Cardiac muscle cell (in vitro differentiated cells and primary cell): ENCODE results near the gene TEDC1. TPM values are rescaled to one million over a fixed set of nuclear protein-coding genes. Genes with fewer than 3 reads are reported as not detected.

Experiments
- DNase-seq, 2 donors: peaks; one replicate each; pipeline versions ENCODE4 v3.0.0 to v3.0.0-alpha.2; 2010 to 2017; ENCODE audit warnings: low read depth in 1 of 2, low spot score in 1 of 2
- H3K27ac ChIP-seq: fragments of 200-600 bp; sonication (generic); 2 replicates; pipeline ENCODE4 v1.5.1; 2016
- H3K27me3 ChIP-seq: fragments of 200-600 bp; sonication (generic); 2 replicates; pipeline ENCODE4 v1.6.0; 2016; ENCODE audit warnings: control low read depth
- H3K36me3 ChIP-seq: fragments of 200-600 bp; sonication (generic); 2 replicates; pipeline ENCODE4 v1.5.1; 2016; ENCODE audit warnings: control low read depth
- H3K4me1 ChIP-seq: fragments of 200-600 bp; sonication (generic); 2 replicates; pipeline ENCODE4 v1.8.1; 2017; ENCODE audit warnings: low read depth, mild to moderate bottlenecking, mixed run types
- H3K4me3 ChIP-seq: fragments of 200-600 bp; sonication (generic); 2 replicates; pipeline ENCODE4 v1.5.1; 2016; ENCODE audit warnings: mild to moderate bottlenecking
- H3K9me3 ChIP-seq: fragments of 200-600 bp; sonication (generic); 2 replicates; pipeline ENCODE4 v1.5.1; 2017; ENCODE audit warnings: low read depth, mild to moderate bottlenecking, control low read depth
- CTCF ChIP-seq: IDR thresholded peaks from 2 replicates; pipeline ENCODE4 v1.5.1; 2012; ENCODE audit warnings: low read depth, mild to moderate bottlenecking, low read length
- polyA plus RNA-seq: library from polyadenylated mRNA; unstranded; fragments of >200 nt; fragmentation: Nextera tagmentation; extraction: Ambion mirVana; gene quantifications from 2 replicates; pipeline ENCODE4 v1.2.1, GENCODE V29; 2016
- total RNA-seq: library from RNA; depleted of rRNA; stranded (reverse); fragments of >200 nt; gene quantifications from 2 replicates; pipeline ENCODE4 v1.2.3, GENCODE V29; 2016

Gene TEDC1
- total and polyA plus RNA-seq, 2 experiments from 2014 or later, result 27.4 to 33.0 TPM

- H3K9me3 ChIP-seq, result no peaks in the 10 kb centered on the region
- no peaks in the 10 kb centered on the region for H3K36me3 ChIP-seq
- peaks cover 47% of the 10 kb centered on the region for H3K4me1 ChIP-seq
- peak overlapping the region; percentile 92 for H3K27ac ChIP-seq
- no peaks in the 10 kb centered on the region for H3K27me3 ChIP-seq
- no peak for TF ChIP-seq CTCF
- DNase-seq, result no peak
- H3K4me3 ChIP-seq, result peak overlapping the region; percentile 26
Measured at GRCh38 chr14:105487449-105487985, 3.5 kb upstream of the TEDC1 start.

DNA sequence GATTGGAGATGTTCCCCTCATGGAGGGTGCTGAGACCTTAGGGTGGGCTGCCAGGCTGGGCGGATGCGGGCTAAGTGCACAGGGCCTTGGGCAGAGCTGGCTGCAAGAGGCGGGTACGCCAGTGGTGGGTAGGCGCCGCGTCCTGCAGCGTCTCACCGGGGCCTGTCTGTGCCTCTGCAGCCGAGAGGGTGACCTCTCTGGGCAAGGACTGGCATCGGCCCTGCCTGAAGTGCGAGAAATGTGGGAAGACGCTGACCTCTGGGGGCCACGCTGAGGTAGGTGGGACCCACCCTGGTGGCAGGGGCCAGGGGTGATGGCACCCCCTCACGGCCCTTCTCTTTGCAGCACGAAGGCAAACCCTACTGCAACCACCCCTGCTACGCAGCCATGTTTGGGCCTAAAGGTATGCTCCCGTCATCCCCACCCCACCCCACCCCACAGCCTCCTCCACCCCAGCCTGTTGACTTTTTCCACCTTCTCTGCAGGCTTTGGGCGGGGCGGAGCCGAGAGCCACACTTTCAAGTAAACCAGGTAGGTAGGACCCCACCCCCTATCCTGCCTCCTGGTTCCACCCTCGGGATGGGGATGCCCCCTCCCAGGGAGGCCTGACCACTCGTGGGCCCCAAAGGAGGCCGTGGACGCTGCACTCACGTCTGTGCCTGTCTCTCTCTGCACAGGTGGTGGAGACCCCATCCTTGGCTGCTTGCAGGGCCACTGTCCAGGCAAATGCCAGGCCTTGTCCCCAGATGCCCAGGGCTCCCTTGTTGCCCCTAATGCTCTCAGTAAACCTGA is 2.9 kb upstream of the TEDC1 start:
- no peak for TF ChIP-seq CTCF
- Histone ChIP-seq H3K27ac (peak overlapping the region; percentile 92), H3K9me3 (no peaks in the 10 kb centered on the region), H3K27me3 (no peaks in the 10 kb centered on the region), H3K4me3 (no peak overlapping the region), H3K36me3 (no peaks in the 10 kb centered on the region), H3K4me1 (peaks cover 40% of the 10 kb centered on the region)
- DNase-seq, result no peak

GRCh38 chr14:105488781-105489541 is 2.1 kb upstream of the TEDC1 start:
- H3K9me3 ChIP-seq, result no peaks in the 10 kb centered on the region
- no peak for DNase-seq
- H3K27me3 ChIP-seq, result no peaks in the 10 kb centered on the region
- no peak for TF ChIP-seq CTCF
- no peaks in the 10 kb centered on the region for H3K36me3 ChIP-seq
- H3K27ac ChIP-seq, result peak overlapping the region; percentile 92
- peaks cover 32% of the 10 kb centered on the region for H3K4me1 ChIP-seq
- H3K4me3 ChIP-seq, result no peak overlapping the region

DNA sequence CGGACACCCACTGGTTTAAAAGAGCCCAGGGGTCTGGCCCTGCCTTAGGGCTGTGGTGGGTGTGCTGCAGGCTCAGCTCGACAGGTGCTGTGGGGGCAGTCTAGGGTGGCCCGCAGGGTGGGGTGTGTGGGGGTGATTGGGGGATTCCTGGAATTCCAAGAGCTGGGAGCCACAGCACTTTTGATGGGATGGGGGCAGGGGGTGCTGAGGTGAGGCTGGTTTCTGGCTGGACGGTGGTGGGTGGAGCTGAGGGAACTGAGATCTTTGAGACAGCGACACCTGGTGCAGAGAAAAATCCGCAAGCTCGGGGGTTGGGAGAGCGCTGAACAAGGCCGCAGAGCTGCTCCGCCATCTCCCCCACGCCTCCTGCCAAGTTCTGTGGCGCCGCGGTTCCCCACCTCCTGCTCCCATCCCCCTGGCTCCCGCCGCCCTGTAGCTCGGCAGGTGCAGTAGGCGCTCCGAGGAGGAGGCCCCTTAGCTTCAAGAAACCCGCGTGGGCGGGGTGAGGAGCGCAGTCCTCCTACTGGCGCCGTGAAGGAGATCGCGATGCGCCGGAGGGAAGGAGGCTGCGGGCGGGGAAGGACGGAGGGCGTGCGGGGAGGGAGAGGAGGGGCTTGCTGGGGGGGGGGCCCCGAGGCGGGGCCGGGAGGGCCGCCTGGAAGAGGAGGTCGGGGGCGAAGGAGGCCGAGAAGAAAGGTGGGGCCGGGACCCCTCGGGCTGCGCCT is 1.3 kb upstream of the TEDC1 start:
- TF ChIP-seq CTCF, result peak; percentile 69
- H3K4me3 ChIP-seq, result peak overlapping the region; percentile 45
- H3K4me1 ChIP-seq, result peaks cover 29% of the 10 kb centered on the region
- H3K27ac ChIP-seq, result peak overlapping the region; percentile 92
- no peaks in the 10 kb centered on the region for H3K36me3 ChIP-seq
- peak; percentile 84 to 90 for DNase-seq
- no peaks in the 10 kb centered on the region for H3K9me3 ChIP-seq
- H3K27me3 ChIP-seq, result no peaks in the 10 kb centered on the region

- no peak for DNase-seq
- no peak for TF ChIP-seq CTCF
- H3K27me3 ChIP-seq, result no peaks in the 10 kb centered on the region
- peaks cover 24% of the 10 kb centered on the region for H3K4me1 ChIP-seq
- H3K4me3 ChIP-seq, result peak overlapping the region; percentile 45
- H3K36me3 ChIP-seq, result no peaks in the 10 kb centered on the region
- H3K27ac ChIP-seq, result peak overlapping the region; percentile 92
- no peaks in the 10 kb centered on the region for H3K9me3 ChIP-seq
Measured at GRCh38 chr14:105490267-105490571, 827 bp upstream of the TEDC1 start.
